Activated T-helper 1 cell treated with Interleukin-2 at 50 U/mL for 16 hours (primary cell): ENCODE measurements around the gene ZKSCAN3.
A peak's percentile ranks its signal among the peaks of the same experiment; 100 is the strongest.
"Not testable (repeated sequence)": the region's sequence is repeated elsewhere in the genome, so short reads cannot be mapped to it uniquely, and the experiment has no call there.

Experiments
- DNase-seq: peaks from one replicate; pipeline ENCODE4 v3.0.0-alpha.2; 2020; ENCODE audit warnings: low read depth

The ZKSCAN3 gene

DNA sequence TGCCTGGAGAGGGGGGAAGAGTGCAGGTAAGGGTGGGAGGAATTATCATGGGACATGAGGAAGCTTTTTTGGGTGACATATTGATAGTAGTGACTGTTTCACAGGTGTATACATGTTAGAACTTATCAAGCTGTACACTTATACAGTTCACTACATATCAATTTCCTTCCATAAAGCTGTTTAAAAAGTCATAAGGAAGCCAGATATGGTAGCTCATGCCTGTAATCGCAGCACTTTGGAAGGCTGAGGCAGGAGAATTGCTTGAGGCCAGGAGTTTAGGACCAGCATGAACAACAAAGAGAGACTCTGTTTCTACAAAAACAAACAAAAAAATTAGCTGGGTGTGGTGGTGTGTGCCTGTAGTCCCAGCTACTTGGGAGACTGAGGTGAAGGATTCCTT is 28.1 kb downstream of the ZKSCAN3 start:
- DNase-seq: no peak

DNA sequence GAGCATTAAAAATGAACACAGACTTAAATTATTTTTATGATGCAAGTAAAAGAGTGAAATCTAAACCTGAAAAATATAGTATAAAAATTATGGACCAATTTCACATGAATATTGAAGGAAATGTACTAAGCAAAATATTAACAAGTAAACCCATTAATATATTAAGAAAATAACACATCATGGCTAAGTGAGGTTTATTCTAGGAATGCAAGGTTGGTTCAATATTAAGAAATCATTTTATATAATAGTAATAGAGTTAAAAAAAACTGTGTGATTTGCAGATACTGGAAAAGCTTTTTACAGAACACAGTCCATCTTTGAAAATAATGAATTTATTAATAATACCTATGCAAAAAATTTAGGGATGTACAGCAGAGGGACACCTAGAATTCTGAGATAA is 28.9 kb downstream of the ZKSCAN3 start:
- no peak for DNase-seq

DNA sequence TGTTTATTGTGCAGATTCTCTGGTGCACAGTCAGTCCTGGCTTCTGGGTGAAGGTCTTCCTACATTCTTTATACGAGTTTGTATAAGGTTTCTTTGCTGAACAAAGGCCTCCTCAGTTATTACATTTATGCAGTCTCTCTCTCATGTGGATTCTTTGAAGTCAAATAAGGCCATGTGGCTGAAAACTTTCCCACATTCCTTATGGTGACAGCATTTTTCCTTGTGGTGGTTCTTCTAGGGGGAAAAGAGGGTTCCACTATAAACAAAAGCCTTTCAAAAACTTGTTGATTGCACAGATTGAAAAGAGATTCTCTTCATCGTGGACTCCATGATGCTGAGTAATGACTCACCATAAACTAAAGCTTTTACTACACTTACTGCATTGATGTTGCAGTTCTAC is 30.6 kb downstream of the ZKSCAN3 start:
- no peak for DNase-seq

DNA sequence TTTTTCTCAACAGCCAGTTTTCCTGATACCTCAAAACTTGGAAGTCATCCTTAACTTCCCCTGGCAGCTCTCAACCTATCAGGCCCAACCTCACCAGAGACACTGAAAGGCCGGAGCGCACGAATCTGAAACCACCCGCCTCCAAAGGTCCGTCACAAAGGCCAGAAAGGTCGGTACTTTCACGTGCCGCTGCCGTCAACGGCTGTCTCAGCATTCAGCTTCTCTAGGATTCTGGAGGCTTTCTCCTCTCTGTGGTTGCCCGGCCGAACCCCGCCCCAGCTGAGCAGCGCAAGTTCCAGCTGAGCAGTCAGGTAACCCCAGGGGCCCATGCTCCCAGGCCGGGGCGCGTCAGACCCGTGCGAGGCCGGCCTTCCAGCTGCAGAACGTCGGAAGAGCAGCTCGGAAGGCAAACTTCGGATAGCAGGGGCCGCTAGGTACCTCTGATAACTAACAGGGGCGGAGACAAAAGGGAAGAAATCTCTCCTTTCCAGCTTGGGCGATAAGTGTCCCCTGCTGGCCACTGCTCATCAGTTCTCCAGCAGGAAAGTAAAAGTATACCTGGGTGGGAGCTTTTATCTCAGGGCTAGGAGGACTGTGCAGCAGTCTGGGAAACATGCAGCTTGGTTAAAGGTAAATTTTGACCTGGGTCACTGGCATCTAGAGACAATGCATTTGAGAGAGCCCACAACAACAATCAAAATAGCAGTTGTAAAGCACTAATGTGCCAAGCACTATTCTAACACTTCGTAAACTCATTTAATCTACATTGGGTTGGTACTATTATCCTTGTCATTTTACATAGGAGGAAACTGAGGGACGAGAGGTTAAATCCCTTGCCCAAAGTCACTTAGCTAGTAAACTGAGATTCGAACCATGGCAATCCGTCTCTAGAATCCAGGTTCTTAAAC is 33.7 kb downstream of the ZKSCAN3 start:
- DNase-seq: no peak

DNA sequence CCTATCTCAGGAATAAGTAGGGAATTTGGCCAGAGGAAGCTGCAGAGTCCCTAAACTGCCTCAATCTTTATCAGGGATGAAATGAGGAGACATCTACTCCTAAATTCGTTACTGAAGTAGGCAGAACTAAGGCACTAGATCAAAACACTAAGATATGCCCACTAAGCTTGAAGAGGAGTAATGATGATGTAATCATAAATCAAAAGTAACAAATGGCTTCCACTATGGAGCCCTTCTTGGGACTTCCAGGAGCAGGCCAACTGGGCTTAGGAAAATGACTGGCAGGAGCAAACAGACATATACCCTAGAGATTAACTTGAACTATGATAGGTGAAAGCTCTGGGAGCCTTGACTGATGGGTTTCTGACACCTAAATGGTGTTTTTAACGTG is 34.4 kb downstream of the ZKSCAN3 start:
- no peak for DNase-seq

DNA sequence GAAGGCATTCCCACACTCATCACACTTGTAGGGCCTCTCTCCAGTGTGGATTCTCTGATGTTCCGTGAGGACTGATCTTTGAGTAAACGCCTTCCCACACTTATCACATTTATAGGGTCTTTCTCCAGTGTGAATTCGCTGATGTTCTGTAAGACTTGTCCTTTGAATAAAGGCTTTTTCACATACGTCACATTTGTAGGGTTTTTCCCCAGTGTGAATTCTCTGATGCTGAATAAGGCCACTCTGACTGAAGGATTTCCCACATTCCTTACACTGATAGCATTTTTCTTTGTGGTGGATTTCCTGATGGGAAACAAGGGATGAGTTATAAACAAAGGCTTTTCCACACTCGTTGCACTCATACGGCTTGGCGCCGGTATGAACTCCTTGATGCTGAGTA is 40.9 kb downstream of the ZKSCAN3 start:
- no peak for DNase-seq

DNA sequence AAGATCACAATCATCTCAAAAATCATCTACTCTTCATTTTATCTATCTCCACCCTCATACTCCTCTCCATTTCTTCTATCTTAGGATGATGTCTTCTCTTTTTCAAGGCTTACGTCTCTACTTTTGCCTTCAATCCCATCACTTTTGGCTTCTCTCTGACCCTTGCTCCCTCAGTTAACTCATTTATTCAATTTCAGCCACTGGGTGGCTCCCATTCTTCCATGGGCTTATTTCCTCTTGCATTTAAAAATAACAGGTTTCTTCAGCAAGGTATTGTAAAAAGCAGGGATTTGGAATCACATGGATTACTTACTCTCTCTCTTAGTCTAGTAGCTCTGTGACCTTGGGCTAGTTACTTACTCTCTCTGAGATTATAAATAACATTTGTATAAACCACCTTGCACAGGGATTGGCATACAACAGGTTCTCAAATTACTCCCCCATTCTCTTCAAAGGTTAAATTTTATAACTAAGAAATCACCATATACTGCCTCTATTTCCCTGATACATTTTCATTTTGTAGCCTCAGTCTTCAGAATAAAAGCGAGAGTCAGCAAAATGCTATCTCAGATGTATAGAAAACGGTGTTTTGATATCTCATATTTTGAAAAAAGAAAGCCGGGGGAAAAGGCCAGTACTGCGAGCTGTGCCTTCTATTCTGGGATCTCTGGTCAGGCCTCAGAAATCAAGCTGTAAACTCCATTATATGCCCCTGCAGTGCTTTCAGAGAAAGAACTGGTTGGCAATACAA is 44.3 kb downstream of the ZKSCAN3 start:
- DNase-seq: no peak

DNA sequence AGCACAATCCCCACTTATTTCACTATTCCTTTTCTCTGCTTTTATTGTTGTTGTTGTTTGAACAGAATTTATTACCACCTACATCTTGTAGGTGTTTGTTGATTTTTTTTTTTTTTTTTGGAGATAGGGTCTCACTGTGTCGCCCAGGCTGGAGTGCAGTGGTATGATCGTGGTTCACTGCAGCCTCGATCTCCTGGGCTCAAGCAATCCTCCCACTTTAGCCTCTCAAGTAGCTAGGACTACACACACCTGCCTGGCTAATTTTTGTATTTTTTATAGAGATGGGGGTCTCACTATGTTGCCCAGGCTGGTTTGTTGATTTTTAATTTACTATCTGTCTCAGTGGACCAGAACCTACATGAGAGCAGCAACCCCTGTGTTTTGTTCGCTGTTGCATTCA is 46.2 kb downstream of the ZKSCAN3 start:
- DNase-seq: no peak

DNA sequence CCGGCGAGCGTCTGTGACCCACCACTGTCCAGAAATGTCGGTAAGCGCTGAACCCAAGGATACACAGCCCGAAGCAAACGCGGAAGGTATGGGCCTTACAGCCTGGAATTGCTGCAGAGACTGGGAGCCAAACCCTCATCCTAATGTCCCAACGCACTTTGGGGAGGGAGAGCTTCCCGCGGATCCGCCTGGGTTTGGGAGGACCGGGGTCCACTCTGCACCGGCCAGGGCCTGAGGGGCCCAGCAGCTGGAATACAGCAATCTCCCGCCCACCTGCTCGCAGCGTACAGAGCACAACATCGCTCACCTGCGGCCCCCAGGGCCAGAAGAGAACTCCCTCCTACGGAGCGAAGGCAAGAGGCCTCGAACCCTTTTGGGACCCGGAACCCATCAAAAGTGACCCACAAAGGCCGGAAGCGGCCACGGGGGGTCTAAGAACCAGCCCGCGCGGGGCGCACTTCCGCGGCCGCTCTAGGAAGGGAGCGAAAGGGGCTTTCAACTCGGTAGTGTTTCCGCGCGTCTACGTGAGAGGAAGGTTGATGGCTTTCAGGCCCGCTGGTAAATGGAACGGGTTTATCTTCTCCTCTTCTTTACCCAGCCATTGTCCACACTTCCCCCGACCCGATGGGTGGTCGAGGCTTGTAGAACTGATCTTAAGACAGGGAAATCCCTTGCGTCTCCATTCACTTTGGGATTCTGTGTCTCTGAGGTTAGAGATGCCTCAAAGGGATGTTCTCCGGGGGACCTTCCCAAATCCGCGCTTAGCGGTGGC is 49.8 kb downstream of the ZKSCAN3 start, which contains the start of gene ZSCAN12:
TSS of gene ZSCAN12 (minus strand) at position 398 of the 772 bp plus-strand sequence. CDS start 1,342 bp downstream, outside the sequence.
- peak; percentile 74 for DNase-seq

DNA sequence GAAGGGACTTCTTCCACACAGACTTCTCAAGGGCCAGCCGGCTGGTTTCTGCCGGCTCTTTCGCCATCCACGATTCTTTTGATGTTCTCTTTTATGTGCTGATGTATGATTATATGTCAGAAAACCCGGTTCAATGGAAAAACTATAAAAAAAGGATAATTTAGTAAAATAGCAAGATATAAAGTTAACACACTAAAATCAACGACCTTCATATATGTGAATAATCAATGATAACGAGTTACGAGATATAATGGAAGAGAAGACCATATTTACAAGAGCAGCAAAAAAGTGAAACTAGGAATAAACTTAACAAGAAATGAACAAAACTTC is 50.3 kb downstream of the ZKSCAN3 start:
- DNase-seq: no peak

DNA sequence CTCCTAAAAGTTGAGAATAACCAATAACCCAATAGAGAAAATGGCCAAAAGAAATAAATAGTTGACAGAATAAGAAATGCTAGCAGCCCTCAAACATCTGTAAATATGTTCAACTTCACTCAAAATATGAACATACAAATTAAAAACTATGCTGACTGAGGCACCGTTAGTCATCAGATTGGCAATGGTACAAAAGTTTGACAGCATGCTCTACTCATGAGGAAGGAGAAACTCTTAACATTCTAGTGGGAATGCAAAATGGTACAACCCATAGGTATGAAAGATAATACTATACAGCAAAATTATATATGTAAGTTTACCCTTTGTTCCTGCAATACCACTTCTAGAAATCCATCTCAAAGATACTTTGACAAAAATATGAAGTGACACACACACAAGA is 51.4 kb downstream of the ZKSCAN3 start:
- no peak for DNase-seq

DNA sequence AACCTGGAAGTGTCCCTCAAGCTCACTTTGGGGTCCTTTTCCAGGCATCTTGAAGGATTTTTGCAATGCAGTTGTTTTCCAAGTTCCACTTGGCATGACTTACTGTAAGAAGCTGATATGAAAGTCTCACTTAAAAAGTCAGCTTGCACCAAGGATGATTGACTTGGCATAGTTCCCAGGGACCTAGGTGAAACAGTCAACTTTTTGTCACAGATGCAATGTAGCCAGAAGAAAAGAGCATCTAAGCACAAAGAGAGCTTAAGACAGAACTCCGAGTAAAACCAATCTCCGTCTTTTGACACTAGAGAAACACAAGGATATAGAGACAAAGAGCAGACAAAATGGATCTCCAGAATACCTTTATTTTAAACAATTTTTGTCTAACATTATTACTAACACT is 52.5 kb downstream of the ZKSCAN3 start:
- DNase-seq: no peak

DNA sequence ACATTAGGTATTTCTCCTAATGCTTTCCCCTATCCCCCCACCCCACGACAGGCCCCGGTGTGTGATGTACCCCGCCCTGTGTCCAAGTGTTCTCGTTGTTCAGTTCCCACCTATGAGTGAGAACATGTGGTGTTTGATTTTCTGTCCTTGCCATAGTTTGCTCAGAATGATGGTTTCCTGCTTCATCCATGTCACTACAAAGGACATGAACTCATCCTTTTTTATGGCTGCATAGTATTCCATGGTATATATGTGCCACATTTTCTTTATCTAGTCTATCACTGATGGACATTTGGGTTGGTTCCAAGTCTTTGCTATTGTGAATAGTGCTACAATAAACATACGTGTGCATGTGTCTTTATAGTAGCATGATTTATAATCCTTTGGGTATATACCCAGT is 54.2 kb downstream of the ZKSCAN3 start:
- DNase-seq: not testable (repeated sequence)

DNA sequence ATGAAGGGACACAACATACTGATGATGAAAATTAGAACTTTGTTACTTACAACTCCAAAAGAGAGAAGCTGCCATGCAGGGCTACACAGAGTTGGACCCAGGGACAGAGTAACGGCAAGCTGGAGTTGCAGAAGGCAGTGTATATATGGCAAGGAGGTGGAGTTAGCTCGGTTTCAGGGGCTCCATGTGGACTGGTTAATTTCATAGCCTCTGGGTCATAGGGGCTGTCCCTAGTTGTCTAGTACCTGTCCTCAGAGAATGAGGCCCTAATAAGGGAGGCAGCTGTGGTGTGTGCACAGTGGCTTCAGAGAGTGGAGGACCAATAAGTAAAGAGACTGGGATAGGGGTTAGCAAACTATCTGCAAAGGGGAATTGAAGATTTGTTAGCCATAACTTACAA is 57.7 kb downstream of the ZKSCAN3 start:
- no peak for DNase-seq

DNA sequence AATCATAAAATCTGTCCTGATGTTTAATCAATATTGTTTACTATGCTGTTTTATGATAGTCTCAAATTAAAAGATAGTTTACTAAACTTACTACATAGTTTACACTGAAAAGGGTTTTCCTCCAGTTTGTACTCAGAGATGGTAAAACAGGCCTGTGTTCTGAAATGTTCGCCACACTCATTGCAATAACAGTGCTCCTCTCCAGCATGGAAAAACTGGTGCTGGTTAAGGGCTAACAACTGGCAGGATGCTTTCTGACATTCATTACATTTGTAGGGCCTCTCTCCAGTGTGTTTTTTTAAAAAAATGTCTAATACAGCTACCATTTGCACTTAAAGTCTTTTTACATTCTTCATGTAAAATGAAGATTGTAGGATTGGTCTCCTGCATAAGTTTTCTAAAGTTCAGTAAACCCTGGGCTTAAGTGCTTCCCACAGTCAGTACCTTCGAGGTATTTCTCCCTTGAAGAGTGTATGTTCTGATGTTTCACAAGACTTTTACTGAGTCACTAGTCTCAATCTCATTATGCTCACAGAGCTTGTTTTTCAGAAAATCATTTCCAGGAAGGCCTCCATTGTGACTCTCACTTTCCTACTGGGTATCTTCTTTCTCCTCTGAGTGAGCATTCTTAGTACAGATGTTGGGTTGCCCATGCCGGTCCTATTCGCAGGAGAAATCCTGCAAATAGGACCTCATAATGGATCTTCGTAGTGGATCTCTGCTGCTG is 58.5 kb downstream of the ZKSCAN3 start:
- no peak for DNase-seq

DNA sequence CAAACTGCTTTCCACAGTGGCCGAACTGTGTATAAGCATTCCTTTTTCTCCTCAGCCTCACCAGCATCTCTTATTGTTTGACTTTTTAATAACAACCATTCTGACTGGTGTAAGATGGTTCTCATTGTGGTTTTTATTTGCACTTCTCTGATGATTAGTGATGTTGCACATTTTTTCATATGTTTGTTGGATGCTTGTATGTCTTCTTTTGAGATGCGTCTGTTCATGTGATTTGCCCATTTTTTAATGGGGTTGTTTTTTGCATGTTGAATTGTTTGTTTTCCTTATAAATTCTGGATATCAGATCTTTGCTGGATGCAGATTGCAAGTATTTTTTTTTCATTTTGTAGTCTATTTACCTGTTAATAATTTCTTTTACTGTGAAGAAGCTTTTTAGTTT is 61.0 kb downstream of the ZKSCAN3 start:
- no peak for DNase-seq

DNA sequence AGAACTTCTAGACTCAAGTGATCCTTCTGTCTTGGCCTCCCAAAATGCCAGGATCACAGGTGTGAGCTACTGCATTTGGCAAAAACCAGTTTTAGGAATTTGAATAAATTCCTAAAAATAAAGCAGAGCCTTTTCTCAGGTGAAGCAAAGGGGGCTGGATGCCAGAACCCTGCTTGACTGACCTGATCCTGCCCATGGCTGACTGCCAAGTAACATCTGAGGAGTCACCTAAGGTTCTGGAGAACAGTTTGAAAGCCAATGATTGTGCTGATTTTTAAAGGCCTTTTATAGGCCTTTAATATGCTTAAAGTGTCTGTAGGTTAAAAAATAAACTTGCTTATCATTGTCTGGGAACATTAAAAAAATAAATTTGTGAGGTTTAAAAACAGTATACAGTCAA is 63.9 kb downstream of the ZKSCAN3 start:
- DNase-seq: no peak
